HepG2 (cell line): Measurements from ENCODE around the gene SERPINF2. TPM values are rescaled to one million over a fixed set of nuclear protein-coding genes. Genes with fewer than 3 reads are reported as not detected.

Experiments used
- ATF3 ChIP-seq: sonication (generic); formaldehyde crosslinking; IDR thresholded peaks from 2 replicates; pipeline ENCODE4 v1.4.0; 2020; ENCODE audit warnings: missing genetic modification reagents
- BHLHE40 ChIP-seq: IDR thresholded peaks from 2 replicates; pipeline ENCODE4 v1.6.1; 2011; ENCODE audit warnings: low read length, improper control_type of control experiment
- CENPX ChIP-seq: sonication (generic); formaldehyde crosslinking; IDR thresholded peaks from 2 replicates; pipeline ENCODE4 v1.9.0; 2021; ENCODE audit warnings: mild to moderate bottlenecking, missing genetic modification reagents, moderate library complexity
- CHD4 ChIP-seq: fragments of 200-600 bp; sonication (generic); IDR thresholded peaks from 2 replicates; pipeline ENCODE4 v1.7.0; 2017; ENCODE audit warnings: mild to moderate bottlenecking, low read length, borderline replicate concordance
- GPBP1L1 ChIP-seq: sonication (generic); formaldehyde crosslinking; IDR thresholded peaks from 2 replicates; pipeline ENCODE4 v1.5.0; 2020; ENCODE audit warnings: mild to moderate bottlenecking, missing genetic modification reagents
- JDP2 ChIP-seq: sonication (generic); formaldehyde crosslinking; IDR thresholded peaks from 2 replicates; pipeline ENCODE4 v1.8.1; 2022; ENCODE audit warnings: missing genetic modification reagents, borderline replicate concordance
- MTF2 ChIP-seq: sonication (generic); formaldehyde crosslinking; IDR thresholded peaks from 2 replicates; pipeline ENCODE4 v1.5.0; 2020; ENCODE audit warnings: missing genetic modification reagents, borderline replicate concordance
- NCOA5 ChIP-seq: sonication (generic); formaldehyde crosslinking; IDR thresholded peaks from 2 replicates; pipeline ENCODE4 v1.4.0; 2020; ENCODE audit warnings: missing genetic modification reagents
- PPARG ChIP-seq: conservative IDR thresholded peaks from 2 replicates; pipeline ENCODE4 v1.6.1; 2016; ENCODE audit warnings: missing biosample characterization, missing genetic modification reagents
- SATB2 ChIP-seq: sonication (generic); formaldehyde crosslinking; IDR thresholded peaks from 2 replicates; pipeline ENCODE4 v1.5.0; 2020; ENCODE audit warnings: missing genetic modification reagents
- SP4 ChIP-seq: sonication (generic); formaldehyde crosslinking; IDR thresholded peaks from 2 replicates; pipeline ENCODE4 v1.8.1; 2023; ENCODE audit warnings: mild to moderate bottlenecking, missing genetic modification reagents
- TBX3 ChIP-seq: fragments of 450-650 bp; IDR thresholded peaks from 2 replicates; pipeline ENCODE4 v1.6.1; 2017; ENCODE audit warnings: antibody characterized with exemption, mild to moderate bottlenecking, inconsistent platforms, borderline replicate concordance
- TCF12 ChIP-seq, 2 experiments: fragments of 450-650 bp in 1 of 2; sonication (generic) in 1 of 2; formaldehyde crosslinking in 1 of 2; IDR thresholded peaks; 2 replicates each; pipeline versions ENCODE4 v1.6.1 to v1.8.0; 2017 to 2022; ENCODE audit warnings: antibody characterized with exemption in 1 of 2, mild to moderate bottlenecking in 1 of 2, missing genetic modification reagents in 1 of 2, moderate library complexity in 1 of 2
- TEAD2 ChIP-seq: sonication (generic); formaldehyde crosslinking; IDR thresholded peaks from 2 replicates; pipeline ENCODE4 v1.9.0; 2021; ENCODE audit warnings: missing genetic modification reagents
- ZBTB2 ChIP-seq: sonication (generic); formaldehyde crosslinking; IDR thresholded peaks from 2 replicates; pipeline ENCODE4 v1.8.0; 2022; ENCODE audit warnings: low read depth, missing genetic modification reagents
- ZMAT3 ChIP-seq: sonication (generic); formaldehyde crosslinking; conservative IDR thresholded peaks from 2 replicates; pipeline ENCODE4 v1.7.0; 2021; ENCODE audit warnings: missing genetic modification reagents
- ZMAT5 ChIP-seq: sonication (generic); formaldehyde crosslinking; IDR thresholded peaks from 2 replicates; pipeline ENCODE4 v1.5.0; 2020; ENCODE audit warnings: mild to moderate bottlenecking, low read depth, missing genetic modification reagents, borderline replicate concordance
- ZNF329 ChIP-seq: sonication (generic); formaldehyde crosslinking; IDR thresholded peaks from 2 replicates; pipeline ENCODE4 v1.9.0; 2021; ENCODE audit warnings: low read depth, mild to moderate bottlenecking, missing genetic modification reagents
- ZNF33A ChIP-seq: sonication (generic); formaldehyde crosslinking; IDR thresholded peaks from 2 replicates; pipeline ENCODE4 v1.5.1; 2020; ENCODE audit warnings: missing genetic modification reagents, mild to moderate bottlenecking, moderate library complexity, borderline replicate concordance
- ZNF501 ChIP-seq: sonication (generic); formaldehyde crosslinking; IDR thresholded peaks from 2 replicates; pipeline ENCODE4 v1.5.1; 2020; ENCODE audit warnings: mild to moderate bottlenecking, moderate library complexity, missing genetic modification reagents
- ZNF75D ChIP-seq: sonication (generic); formaldehyde crosslinking; IDR thresholded peaks from 2 replicates; pipeline ENCODE4 v1.8.1; 2023; ENCODE audit warnings: missing genetic modification reagents, mild to moderate bottlenecking, borderline replicate concordance
- ZSCAN20 ChIP-seq: sonication (generic); formaldehyde crosslinking; IDR thresholded peaks from 2 replicates; pipeline ENCODE4 v1.4.0; 2020; ENCODE audit warnings: missing genetic modification reagents, mild to moderate bottlenecking, borderline replicate concordance
- polyA plus RNA-seq, 8 experiments: library from polyadenylated mRNA; depleted of rRNA in 3 of 8; stranded (reverse) in 7 of 8; unstranded in 1 of 8; fragments of >200 nt; fragmentation: Illumina TruSeq in 4 of 8; extraction: Trizol in 4 of 8; gene quantifications; 2 replicates each; pipeline versions ENCODE4 v1.2.1 to v1.2.3, GENCODE V29; 2011 to 2016; ENCODE audit warnings: low read depth in 4 of 8, missing spikeins in 1 of 8, mixed read lengths in 1 of 8; ENCODE audit not compliant: insufficient read depth in 1 of 8
- total RNA-seq, 5 experiments: library from RNA; depleted of rRNA; stranded (reverse); fragments of >200 nt; fragmentation: Illumina TruSeq; extraction: Trizol; gene quantifications; 2 replicates each; pipeline ENCODE4 v1.2.3, GENCODE V29; 2016; ENCODE audit warnings: low read depth in 1 of 5
- TF ChIP-seq, protein P1 (sequence below): sonication (generic); formaldehyde crosslinking; IDR thresholded peaks from 2 replicates; pipeline ENCODE4 v1.8.1; 2023; ENCODE audit warnings: missing genetic modification reagents, inconsistent platforms, borderline replicate concordance
- TF ChIP-seq, protein P2 (sequence below): sonication (generic); formaldehyde crosslinking; conservative IDR thresholded peaks from 2 replicates; pipeline ENCODE4 v1.4.0; 2020; ENCODE audit warnings: missing genetic modification reagents

The SERPINF2 gene
- total and polyA plus RNA-seq, 2 of the 13 experiments (the other 11 are each of a cell fraction or from before 2014, with no cell fraction given), result 309 to 548 TPM

DNA sequence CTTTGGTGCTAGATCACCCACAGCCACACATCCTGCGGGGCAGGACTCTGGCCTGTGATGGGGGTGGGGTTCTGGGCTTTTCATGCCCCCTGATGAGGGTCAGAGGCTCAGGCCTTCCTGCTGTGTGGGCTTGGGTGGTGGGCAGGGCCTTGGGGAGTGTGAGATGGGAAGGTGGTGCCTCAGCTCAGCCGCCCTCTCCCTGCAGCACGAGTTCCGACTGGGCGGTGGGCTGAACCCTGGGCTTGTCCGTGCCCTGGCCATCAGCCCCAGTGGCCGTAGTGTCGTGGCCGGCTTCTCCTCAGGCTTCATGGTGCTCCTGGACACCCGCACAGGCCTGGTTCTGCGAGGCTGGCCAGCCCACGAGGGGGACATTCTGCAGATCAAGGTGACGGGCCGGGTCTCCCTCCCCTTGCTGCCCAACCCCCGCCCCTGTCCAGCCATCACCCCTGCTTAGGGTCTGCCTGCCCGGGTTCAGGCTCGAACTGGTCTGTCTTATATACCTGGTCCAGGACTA lies 6.8 kb upstream of the SERPINF2 start (continued):
- TF ChIP-seq, protein P1, sequence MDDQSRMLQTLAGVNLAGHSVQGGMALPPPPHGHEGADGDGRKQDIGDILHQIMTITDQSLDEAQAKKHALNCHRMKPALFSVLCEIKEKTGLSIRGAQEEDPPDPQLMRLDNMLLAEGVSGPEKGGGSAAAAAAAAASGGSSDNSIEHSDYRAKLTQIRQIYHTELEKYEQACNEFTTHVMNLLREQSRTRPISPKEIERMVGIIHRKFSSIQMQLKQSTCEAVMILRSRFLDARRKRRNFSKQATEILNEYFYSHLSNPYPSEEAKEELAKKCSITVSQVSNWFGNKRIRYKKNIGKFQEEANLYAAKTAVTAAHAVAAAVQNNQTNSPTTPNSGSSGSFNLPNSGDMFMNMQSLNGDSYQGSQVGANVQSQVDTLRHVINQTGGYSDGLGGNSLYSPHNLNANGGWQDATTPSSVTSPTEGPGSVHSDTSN (CRISPR knock-in tag), result no peak
- TF ChIP-seq TCF12 (IDR thresholded peaks at IDR 0.05) (no peak), TCF12 (CRISPR knock-in tag; IDR thresholded peaks at IDR 0.05) (no peak), ATF3 (no peak), NCOA5 (CRISPR knock-in tag) (peak; percentile 27; the same call in 1 of the 2 replicates), ZNF329 (CRISPR knock-in tag) (no peak), ZMAT5 (CRISPR knock-in tag) (no peak), PPARG (CRISPR knock-in tag) (no peak), SP4 (CRISPR knock-in tag) (no peak), SATB2 (CRISPR knock-in tag) (0 out of 2 replicates have a peak, but pooled peaks have one; percentile 20), ZNF33A (no peak), ZBTB2 (CRISPR knock-in tag) (0 out of 2 replicates have a peak, but pooled peaks have one; percentile 66), CENPX (no peak), TBX3 (no peak), GPBP1L1 (CRISPR knock-in tag) (no peak), TEAD2 (no peak), JDP2 (CRISPR knock-in tag) (no peak), ZSCAN20 (CRISPR knock-in tag) (no peak), ZNF75D (CRISPR knock-in tag) (no peak), BHLHE40 (no peak), ZMAT3 (CRISPR knock-in tag) (no peak), MTF2 (CRISPR knock-in tag) (no peak), CHD4 (no peak), ZNF501 (CRISPR knock-in tag) (no peak)
- TF ChIP-seq, protein P2, sequence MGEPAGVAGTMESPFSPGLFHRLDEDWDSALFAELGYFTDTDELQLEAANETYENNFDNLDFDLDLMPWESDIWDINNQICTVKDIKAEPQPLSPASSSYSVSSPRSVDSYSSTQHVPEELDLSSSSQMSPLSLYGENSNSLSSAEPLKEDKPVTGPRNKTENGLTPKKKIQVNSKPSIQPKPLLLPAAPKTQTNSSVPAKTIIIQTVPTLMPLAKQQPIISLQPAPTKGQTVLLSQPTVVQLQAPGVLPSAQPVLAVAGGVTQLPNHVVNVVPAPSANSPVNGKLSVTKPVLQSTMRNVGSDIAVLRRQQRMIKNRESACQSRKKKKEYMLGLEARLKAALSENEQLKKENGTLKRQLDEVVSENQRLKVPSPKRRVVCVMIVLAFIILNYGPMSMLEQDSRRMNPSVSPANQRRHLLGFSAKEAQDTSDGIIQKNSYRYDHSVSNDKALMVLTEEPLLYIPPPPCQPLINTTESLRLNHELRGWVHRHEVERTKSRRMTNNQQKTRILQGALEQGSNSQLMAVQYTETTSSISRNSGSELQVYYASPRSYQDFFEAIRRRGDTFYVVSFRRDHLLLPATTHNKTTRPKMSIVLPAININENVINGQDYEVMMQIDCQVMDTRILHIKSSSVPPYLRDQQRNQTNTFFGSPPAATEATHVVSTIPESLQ (CRISPR knock-in tag), result no peak
